Posterior vena cava (tissue), 2 donors: ENCODE measurements around the gene FAM90A26. TPM values are rescaled to one million over a fixed set of nuclear protein-coding genes. Genes with fewer than 3 reads are reported as not detected.
A peak's percentile ranks its signal among the peaks of the same experiment; 100 is the strongest.
"Not testable (repeated sequence)": the region's sequence is repeated elsewhere in the genome, so short reads cannot be mapped to it uniquely, and the experiment has no call there.

Experiments used
- DNase-seq: peaks from one replicate; pipeline ENCODE4 v3.0.0-alpha.2; 2020; ENCODE audit warnings: low spot score
- intact Hi-C, 2 donors: fragments of 100-400 bp; cut with DNase I; formaldehyde crosslinking; loops; one replicate each; pipeline versions ENCODE4 v1.14.1 to v1.14.2; 2022 to 2023
- long read RNA-seq, 2 donors: library from polyadenylated mRNA; unstranded; transcript quantifications; one replicate each; pipeline ENCODE4 v2.0.0, GENCODE V29; 2020 to 2021
- total RNA-seq, 2 donors: library from RNA; stranded (reverse); fragmentation: NEBNext Ultra II Directional; extraction: Animal tissue kit (Norgen Biotek cat#: 25700); gene quantifications; one replicate each; pipeline ENCODE4 v1.2.1, GENCODE V29; 2021
- donor health status: DM: yes; HTN: yes; CAD: no.
- donor health status: DM: yes; HTN: yes; CAD: no.

FAM90A26 gene
- not detected for total RNA-seq
- long read RNA-seq, donor 1, result 0 reads
- long read RNA-seq, donor 2, result 0 reads

GRCh38 chr4:9169791-9170459 lies at the start of gene FAM90A26:
Gene FAM90A26 (plus strand): TSS chr4:9170409. CDS start chr4:9173173, 2,764 bp downstream.
- DNase-seq, intact Hi-C loops: not testable (repeated sequence)

GRCh38 chr4:9122711-9123110 lies 47.5 kb upstream of the FAM90A26 start:
- DNase-seq, intact Hi-C loops: not testable (repeated sequence)

- intact Hi-C loops, DNase-seq: not testable (repeated sequence)
Observed at GRCh38 chr4:9123572-9124007, 46.6 kb upstream of the FAM90A26 start.

GRCh38 chr4:9125601-9126161 lies 44.5 kb upstream of the FAM90A26 start:
- DNase-seq, intact Hi-C loops: not testable (repeated sequence)

GRCh38 chr4:9131420-9131819 lies 38.8 kb upstream of the FAM90A26 start:
- DNase-seq, intact Hi-C loops: not testable (repeated sequence)

GRCh38 chr4:9132849-9133248 lies 37.4 kb upstream of the FAM90A26 start:
- DNase-seq, intact Hi-C loops: not testable (repeated sequence)

GRCh38 chr4:9134011-9134410 lies 36.2 kb upstream of the FAM90A26 start:
- DNase-seq, intact Hi-C loops: not testable (repeated sequence)

GRCh38 chr4:9134556-9134955 lies 35.7 kb upstream of the FAM90A26 start:
- intact Hi-C loops, result not testable (repeated sequence)
- DNase-seq, result peak; percentile 86

- DNase-seq, intact Hi-C loops: not testable (repeated sequence)
Observed at GRCh38 chr4:9141050-9141449, 29.2 kb upstream of the FAM90A26 start.

- intact Hi-C loops, DNase-seq: not testable (repeated sequence)
Observed at GRCh38 chr4:9142786-9143185, 27.4 kb upstream of the FAM90A26 start.

- intact Hi-C loops, result no loop called here
- no peak for DNase-seq
Observed at GRCh38 chr4:9143421-9144080, 26.7 kb upstream of the FAM90A26 start.

GRCh38 chr4:9146967-9147366 lies 23.2 kb upstream of the FAM90A26 start:
- intact Hi-C loops, result no loop called here
- DNase-seq, result no peak

GRCh38 chr4:9147368-9147767 lies 22.8 kb upstream of the FAM90A26 start:
- DNase-seq, intact Hi-C loops: not testable (repeated sequence)

GRCh38 chr4:9148611-9149409 lies 21.4 kb upstream of the FAM90A26 start:
- intact Hi-C loops, DNase-seq: not testable (repeated sequence)

GRCh38 chr4:9151809-9152179 lies 18.4 kb upstream of the FAM90A26 start:
- DNase-seq, intact Hi-C loops: not testable (repeated sequence)

GRCh38 chr4:9152180-9153007 lies 17.8 kb upstream of the FAM90A26 start:
- peak; percentile 100 for DNase-seq
- intact Hi-C loops, result not testable (repeated sequence)

- DNase-seq, result peak; percentile 99
- intact Hi-C loops, result not testable (repeated sequence)
Observed at GRCh38 chr4:9153008-9153570, 17.1 kb upstream of the FAM90A26 start.

- intact Hi-C loops, DNase-seq: not testable (repeated sequence)
Observed at GRCh38 chr4:9153571-9154157, 16.5 kb upstream of the FAM90A26 start.
